GM21390 (cell line): ENCODE measurements around the gene ANKRD28.
"Not testable (repeated sequence)": the region's sequence is repeated elsewhere in the genome, so short reads cannot be mapped to it uniquely, and the experiment has no call there.

Experiments used
- ATAC-seq: cut with Tn5 transposase; IDR thresholded peaks from one replicate; pipeline ENCODE4 v1.9.1; 2021; ENCODE audit not compliant: unreplicated experiment

The ANKRD28 gene

DNA sequence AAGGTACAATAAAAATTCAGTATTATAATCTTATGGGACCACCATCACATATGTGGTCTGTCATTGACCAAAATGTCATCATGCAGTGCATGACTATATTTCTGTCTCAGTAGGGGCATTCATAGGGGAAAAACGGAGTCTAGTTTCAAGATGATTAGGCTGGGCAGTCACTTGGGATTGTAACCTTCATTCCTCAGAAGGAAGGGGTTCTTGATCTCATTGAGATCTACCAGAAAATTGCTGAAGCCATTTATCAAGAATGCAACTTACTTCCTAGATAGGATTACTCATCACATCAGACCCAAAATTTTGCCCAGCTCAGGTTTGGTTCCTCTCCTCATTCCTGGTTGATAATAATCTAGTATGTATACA is 158.9 kb downstream of the ANKRD28 start:
- ATAC-seq: no peak

DNA sequence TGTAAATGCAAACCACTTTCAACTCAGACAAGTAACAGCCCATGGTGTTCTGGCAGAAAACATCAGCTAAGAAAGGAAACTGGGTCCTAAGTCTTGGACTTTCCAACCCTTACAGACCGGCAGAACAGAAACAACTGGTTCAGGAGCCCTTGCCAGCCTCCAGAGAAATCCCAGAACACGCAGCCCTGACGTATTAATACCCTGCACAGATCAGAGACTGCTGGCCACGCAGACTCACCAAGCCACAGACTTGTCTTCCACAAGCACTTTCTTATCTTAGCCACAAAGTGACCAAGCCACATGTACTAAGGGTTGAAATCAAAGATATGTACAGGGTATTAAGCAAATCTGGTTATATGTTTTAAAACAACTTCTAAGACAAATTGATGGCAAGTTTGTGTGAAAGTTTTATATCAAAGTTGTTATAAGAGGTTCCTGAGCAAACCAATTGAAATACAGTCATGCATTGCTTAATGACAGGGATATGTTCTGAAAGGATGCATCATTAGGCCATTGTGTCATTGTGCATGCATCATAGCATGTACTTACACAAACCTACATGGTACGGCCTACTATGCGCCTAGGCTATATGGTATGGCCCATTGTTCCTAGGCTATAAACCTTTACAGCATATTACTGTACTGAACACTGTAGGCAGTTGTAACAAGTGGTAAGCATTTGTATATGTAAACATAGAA is 159.4 kb downstream of the ANKRD28 start:
- no peak for ATAC-seq

DNA sequence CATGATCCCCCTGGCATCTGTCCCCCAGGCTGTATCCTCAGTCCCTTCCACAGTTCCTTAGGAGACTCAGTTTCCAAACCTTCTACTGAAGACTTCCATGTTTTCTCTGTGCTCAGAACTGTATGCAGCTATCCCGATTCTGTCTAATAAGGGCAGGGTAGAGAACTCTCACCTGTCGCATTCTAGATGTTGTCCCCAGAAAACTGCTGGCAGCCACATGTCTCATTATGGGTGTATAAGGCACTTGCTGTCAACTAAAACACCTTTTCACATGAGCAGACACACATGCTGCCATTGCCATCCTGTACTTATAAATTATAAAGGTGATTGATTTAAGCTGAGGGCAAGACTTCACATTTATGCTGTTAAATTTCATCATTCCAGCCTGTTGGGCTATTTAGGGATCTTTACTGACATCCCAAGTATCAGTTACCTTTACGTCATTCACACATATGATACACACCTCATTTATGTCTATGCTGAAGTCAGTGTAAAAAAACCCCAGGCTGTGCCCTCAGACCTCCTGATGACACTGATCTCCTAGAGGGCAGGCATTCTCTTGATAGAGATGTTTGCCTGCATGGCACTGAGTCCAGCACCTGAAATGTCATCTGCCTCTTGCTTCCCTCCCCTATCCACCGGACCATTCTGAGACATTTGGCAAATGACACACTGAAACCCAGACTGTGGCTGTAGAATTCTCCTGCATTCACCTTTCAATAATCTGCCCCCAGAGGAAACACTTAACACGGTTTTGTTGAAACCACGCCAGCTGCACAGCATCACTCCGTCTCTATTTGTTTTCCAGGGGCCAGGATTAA is 160.4 kb downstream of the ANKRD28 start:
- no peak for ATAC-seq

DNA sequence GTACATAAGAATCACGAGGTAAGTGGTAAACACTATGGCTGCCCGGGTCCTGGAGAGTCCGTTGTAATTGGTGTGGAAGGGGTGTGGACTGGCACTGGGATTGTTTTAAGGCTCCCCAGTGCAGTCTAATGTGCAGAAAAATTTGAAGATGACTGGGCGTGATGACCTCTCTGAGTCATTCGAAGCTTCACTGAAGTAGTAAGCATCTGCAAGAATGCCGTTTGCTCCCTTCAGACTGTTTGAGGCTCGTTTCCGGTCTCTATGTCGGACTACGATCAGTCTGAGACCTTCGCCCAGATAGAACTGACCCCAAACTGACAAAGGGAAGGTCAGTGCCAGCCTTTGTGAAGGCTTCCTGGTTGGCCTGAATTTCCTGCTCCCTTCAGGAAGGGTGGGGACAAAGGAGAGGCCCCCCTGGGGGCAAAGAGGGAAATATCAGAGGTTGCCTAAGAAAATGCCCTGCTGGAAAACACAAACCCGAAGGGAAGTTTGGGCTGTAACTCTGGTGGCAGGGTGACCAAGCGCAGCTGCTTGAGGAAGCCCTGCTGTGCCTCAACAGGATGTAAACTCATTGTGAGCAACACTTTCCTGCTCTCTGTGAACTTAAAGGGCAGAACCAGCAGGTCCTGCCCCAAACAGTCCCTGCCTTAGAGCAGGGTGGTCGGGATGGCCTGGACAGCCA is 161.6 kb downstream of the ANKRD28 start:
- ATAC-seq: no peak

DNA sequence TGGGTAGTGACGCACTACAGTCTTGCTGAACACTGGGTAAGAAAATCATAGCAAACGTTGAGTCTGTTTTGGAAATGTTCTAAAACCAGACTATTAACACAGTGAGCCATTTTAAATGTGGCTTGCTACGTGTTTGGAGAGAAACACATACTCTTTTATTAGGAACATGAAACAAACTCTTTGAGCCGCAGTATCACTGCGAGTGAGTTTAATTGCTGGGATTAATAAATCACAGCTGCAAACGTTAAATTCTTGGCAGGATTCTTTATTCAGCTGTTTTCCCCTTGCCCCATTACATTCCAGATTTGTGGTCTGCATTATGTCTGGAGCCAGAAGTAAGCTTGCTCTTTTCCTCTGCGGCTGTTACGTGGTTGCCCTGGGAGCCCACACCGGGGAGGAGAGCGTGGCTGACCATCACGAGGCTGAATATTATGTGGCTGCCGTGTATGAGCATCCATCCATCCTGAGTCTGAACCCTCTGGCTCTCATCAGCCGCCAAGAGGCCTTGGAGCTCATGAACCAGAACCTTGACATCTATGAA is 162.6 kb downstream of the ANKRD28 start:
- no peak for ATAC-seq

DNA sequence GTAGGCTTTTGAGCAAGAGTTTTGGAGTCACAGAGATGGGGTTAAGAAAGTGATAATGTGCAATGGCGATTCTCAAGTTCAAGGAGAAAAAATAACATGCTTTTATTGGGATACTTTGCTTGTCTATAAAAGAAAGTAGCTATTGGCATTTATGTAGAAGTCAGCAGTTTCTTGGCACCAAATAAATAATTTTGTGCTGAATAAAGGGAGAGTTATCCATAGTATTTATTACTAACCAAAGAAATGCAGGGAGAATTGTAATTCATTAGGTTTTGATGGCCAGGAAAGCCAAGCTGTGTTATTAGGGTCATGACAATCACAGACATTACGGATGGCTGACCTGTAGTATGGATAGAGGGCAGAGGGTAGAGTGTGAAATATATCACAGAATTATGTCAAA is 163.1 kb downstream of the ANKRD28 start:
- ATAC-seq: no peak

DNA sequence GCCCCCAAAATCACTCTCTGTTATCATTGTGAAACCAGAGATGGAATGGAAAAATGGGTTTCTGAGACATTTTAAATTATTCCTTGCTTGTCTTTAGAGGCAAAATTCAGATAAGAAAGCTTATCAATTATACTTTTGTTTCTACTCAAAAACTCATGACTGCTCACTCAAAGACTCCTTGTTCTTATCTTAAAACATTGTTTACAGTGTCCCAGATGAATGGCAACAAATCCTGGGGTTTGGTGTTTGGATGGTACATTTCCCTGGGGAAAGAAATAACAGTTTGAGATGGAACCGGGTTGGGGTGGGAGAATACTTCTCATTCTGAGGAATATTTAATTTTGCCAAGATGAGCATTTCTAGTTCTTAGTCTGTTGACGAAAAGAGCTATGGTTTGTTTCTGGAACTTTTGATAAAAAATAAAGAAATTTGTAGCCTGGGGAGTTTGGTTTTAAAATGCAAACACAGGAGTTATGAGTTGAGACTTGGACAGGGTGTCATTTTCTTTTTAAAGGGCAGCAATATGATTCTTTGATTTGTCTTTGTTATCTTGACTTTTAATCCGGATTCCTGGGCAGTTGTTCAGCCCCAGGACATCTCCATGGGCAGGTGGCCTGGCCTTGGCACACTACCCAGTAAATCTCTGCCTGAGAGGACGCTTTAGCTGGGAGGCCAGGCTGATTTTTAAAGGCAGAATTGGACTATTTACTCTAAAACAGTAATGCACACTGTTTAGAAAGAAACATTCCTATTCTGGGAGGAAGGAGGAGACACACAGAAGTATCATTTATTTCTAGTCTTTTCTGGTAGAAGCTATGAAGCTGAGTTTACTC is 163.8 kb downstream of the ANKRD28 start:
- ATAC-seq: no peak

DNA sequence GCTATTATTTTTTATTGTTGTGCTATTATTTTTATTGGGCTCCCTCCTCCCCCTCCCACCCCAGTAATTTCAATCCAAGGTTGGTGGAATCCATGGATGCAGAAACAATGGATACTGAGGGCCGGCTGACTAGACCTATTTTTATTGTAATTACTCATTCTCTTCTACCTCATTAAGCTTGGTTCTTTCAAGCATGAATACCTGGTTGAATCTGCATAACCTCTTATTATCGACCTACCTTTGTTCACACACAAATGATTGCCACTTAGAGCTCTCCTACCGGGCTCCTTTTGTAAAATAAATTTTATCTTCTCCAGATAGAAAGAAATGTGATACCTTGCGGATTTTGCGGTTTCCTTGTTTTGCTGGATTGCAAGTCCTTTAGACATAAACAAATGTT is 164.6 kb downstream of the ANKRD28 start:
- no peak for ATAC-seq

DNA sequence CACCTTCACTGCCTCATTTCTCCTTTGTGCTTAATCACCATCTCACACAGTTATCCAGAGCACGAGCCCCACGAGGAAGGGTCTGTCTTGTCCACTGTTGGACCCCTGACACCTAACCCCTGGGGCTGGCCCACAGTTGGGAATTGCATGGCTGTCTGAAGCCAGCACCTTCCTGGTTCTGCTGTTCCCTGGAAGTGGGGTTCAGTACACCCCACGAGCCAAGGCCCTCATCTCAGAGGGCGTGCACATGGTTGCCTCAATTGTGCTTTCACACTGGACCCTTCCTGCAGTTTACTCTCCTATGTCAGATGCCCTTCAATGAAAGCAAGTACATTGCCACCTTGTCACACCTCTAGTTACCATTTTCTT is 165.6 kb downstream of the ANKRD28 start:
- no peak for ATAC-seq

DNA sequence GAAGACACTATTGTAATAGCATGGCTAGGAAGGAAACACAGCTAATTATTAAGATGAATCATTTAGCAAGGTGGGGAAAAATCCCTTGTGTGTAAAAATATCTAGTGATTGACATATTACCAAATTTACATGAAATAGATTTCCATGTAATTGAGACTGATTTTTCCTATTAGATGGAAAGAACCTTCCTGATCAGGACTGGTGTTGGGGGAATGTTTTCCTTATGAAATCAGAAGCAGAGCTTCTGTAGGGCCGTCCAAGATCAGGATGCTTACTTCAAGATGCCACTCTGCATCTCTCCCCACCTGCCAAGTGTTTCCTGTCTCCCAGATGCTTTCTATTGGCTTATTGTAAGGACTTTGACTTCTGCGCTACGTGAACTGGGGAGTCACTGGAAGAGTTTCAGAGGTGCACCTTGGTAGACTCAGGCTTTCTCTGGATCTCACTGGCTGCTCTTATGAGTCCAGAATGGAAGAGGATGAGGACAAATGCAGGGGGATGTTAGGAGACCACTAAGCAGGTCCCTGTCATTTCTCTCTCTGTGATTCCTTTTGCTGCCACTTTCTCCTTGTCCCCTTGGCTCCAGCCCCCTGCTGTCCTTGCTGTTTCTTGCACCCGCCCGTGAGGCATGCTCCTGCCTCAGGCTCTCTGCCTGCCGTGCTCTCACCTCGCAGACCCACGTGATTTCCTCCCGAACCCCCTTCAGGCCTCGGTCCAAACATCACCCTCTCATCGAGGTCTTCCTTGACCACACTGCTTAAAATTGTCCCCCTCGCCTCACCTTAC is 166.2 kb downstream of the ANKRD28 start:
- no peak for ATAC-seq

DNA sequence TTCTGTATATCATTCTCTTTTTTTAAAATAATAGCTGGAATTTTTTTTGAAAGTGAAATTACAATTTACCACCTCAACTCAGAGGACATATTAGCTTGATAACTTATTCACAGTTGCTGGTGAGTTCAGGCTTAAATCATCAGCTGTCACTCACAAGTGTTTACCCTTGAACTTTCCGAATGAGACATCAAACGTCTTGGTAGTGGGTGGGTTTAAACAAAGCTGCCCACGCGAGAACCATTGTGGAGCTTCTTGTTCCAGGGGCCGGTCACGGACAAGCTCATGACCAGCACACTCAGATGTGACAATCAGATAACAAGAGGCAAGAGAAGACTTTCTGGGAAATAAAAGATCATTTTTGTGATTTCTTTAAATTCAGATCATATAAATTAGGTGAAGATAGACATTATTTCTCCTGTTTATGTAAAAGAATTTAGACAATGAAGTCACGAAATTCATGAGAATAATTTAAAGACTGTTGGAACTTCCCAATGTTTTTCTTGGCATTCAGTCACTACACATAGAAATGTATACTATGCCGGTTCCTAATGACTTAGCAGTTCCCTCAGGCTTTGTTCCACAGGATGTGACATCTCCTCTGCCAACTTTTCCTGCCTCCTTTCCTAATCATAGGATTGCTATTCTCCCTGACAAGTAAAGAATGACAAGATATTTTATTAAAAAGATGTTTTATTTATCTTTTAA is 167.0 kb downstream of the ANKRD28 start:
- ATAC-seq: peak; percentile 38

DNA sequence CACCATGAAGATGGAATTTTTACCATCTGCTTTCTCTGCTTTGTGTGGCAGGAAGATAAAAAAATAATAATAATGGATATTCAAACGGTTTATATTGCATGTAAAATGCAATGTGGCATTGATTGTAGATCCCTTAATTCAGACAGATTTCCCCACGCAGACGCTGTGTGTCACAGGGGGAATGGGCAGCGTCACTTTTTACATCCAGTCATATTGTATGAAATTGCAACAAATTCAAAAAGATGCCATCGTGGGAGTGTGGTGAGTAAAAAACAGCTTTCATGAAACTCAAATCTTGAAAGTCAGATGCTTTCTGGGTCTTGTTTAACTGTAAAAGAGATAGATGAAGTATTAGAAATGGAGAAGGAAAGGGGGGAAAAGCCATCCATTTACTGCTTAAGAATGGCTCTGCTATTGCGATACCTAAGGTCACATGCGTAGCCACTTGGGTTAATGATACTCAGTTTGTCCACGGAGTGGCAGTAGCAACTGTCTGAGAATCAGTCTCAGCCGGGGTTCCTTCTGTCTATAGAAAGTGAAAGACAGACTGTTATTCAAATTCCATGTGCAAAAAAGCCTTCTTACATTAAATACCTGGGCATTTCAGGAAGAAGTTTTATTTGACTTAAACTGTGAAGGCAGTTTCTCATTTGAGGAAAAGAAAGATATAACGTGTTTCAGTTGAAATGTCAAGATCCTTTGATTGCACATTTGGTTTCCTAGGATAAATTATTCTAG is 167.8 kb downstream of the ANKRD28 start:
- peak; percentile 93 for ATAC-seq

DNA sequence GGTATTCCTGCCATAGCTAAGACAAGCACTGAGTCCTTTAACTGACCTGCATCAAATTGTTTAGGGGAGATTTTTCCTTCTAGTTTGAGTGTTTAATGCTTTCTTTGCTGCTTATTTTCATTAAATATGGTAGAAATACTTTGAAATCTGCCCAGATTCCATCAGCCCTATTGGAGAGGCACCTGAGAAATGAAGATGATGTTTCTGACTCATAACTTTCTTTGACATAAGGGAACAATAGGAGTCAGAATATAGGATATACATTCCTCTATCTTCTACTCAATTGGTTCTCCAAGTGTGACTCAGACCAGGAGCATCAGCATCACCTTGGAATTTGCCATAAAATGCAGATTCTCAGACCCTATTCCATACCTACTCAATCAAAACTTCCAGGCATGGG is 168.8 kb downstream of the ANKRD28 start:
- no peak for ATAC-seq

DNA sequence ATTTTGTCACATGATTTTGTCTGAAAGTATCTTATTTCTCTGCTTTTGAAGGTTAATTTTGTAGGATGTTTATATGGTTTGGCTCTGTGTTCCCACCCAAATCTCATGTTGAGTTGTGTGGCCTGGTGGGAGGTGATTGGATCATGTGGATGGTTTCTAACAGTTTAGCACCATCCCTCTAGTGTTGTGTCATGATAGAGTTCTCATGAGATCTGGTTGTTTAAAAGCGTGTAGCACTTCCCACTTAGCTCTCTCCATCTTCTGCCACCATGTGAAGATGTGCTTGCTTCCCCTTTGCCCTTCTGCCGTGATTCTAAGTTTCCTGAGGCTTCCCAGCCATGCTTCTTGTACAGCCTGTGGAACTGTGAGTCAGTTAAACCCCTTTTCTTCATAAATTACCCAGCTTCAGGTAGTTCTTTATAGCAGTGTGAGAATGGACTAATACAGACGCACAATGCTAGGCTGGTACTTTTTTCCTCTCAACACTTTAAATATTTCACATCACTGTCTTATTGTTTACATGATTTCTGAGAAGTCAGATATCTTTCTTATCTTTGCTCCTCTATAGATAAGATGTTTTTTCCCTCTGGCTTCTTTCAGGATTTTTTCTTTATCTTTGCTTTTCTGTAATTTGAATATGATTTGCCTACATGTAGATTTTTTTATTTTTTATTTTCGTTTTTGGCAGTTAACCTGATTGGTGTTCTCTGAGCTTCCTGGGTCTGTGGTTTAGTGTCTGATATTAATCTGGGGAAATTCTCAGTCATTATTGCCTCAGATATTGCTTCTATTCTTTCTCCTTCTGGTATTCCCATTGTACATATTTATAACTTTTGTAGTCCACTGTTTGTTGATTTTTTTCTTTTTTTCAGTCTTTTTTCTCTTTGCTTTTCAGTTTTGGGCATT is 174.0 kb downstream of the ANKRD28 start:
- no peak for ATAC-seq

DNA sequence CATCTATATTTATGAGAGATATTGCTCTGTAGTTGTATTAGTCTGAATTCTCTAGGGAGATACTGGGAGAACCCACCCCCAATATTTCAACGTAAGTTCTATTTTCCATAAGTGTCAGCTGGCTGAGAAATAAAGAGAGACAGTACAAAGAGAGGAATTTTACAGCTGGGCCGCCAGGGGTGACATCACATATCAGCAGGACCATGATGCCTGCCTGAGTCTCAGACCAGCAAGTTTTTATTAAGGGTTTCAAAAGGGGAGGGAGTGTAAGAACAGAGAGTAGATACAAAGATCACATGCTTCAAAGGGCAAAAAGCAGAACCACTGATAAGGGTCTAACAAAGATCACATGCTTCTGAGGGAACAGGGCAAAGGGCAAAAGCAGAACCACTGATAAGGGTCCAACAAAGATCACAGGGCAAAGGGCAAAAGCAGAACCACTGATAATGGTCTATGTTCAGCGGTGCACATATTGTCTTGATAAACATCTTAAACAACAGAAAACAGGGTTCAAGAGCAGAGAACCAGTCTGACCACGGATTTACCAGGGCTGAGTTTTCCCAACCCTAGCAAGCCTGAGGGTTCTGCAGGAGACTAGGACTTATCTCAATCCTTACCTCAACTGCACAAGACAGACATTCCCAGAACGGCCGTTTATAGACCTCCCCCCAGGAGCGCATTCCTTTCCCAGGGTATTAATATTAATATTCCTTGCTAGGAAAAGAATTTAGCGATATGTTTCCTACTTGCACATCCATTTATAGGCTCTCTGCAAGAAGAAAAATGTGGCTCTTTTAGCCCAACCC is 177.9 kb downstream of the ANKRD28 start:
- not testable (repeated sequence) for ATAC-seq
